SKM-1 treated with dmso at 0.1 percent for 144 hours (cell line): ENCODE data around the gene L3MBTL4.
"Not testable (repeated sequence)": the region's sequence is repeated elsewhere in the genome, so short reads cannot be mapped to it uniquely, and the experiment has no call there.

Experiments
- DNase-seq: peaks from one replicate; lab custom pipeline; 2025; ENCODE audit not compliant: unreplicated experiment; lab: John Stamatoyannopoulos, UW

Gene L3MBTL4

GRCh38 chr18:6052449-6052913 lies 362.2 kb downstream of the L3MBTL4 start:
- no peak for DNase-seq

- not testable (repeated sequence) for DNase-seq
Measured at GRCh38 chr18:6047596-6047995, 367.1 kb downstream of the L3MBTL4 start.

- DNase-seq: no peak
Measured at GRCh38 chr18:6044773-6045172, 369.9 kb downstream of the L3MBTL4 start.

- no peak for DNase-seq
Measured at GRCh38 chr18:6044319-6044718, 370.4 kb downstream of the L3MBTL4 start.

GRCh38 chr18:6039055-6039454 lies 375.7 kb downstream of the L3MBTL4 start:
- DNase-seq: no peak

- no peak for DNase-seq
Measured at GRCh38 chr18:6031442-6031841, 383.3 kb downstream of the L3MBTL4 start.

- no peak for DNase-seq
Measured at GRCh38 chr18:6031002-6031401, 383.7 kb downstream of the L3MBTL4 start.

- no peak for DNase-seq
Measured at GRCh38 chr18:6024745-6025248, 389.9 kb downstream of the L3MBTL4 start.

GRCh38 chr18:6023551-6023950 lies 391.2 kb downstream of the L3MBTL4 start:
- no peak for DNase-seq

GRCh38 chr18:6022845-6023244 lies 391.9 kb downstream of the L3MBTL4 start:
- no peak for DNase-seq

- DNase-seq: no peak
Measured at GRCh38 chr18:6022074-6022444, 392.7 kb downstream of the L3MBTL4 start.

- DNase-seq: no peak
Measured at GRCh38 chr18:6021306-6022073, 393.2 kb downstream of the L3MBTL4 start.

- no peak for DNase-seq
Measured at GRCh38 chr18:6018671-6019070, 396.0 kb downstream of the L3MBTL4 start.

- no peak for DNase-seq
Measured at GRCh38 chr18:6017171-6017570, 397.5 kb downstream of the L3MBTL4 start.

- no peak for DNase-seq
Measured at GRCh38 chr18:6015364-6015763, 399.3 kb downstream of the L3MBTL4 start.

- peak; percentile 5 for DNase-seq
Measured at GRCh38 chr18:6013171-6013810, 401.4 kb downstream of the L3MBTL4 start.

- no peak for DNase-seq
Measured at GRCh38 chr18:6010921-6011320, 403.8 kb downstream of the L3MBTL4 start.

- no peak for DNase-seq
Measured at GRCh38 chr18:6010284-6010683, 404.4 kb downstream of the L3MBTL4 start.

- no peak for DNase-seq
Measured at GRCh38 chr18:6009756-6010155, 405.0 kb downstream of the L3MBTL4 start.

GRCh38 chr18:6004683-6005082 lies 410.0 kb downstream of the L3MBTL4 start:
- DNase-seq: no peak

- no peak for DNase-seq
Measured at GRCh38 chr18:6004119-6004518, 410.6 kb downstream of the L3MBTL4 start.

- no peak for DNase-seq
Measured at GRCh38 chr18:6001867-6002266, 412.8 kb downstream of the L3MBTL4 start.
